WERI-Rb-1 (cell line): ENCODE results near the gene TAP1.

Experiments used
- DNase-seq: peaks from one replicate; pipeline ENCODE4 v3.0.0-alpha.2; 2020
- H3K27ac ChIP-seq: fragments of 250-450 bp; sonication (Bioruptor Pico); 2 replicates; pipeline ENCODE4 v1.5.1; 2020; ENCODE audit warnings: mild to moderate bottlenecking, moderate library complexity
- H3K27me3 ChIP-seq: fragments of 250-450 bp; sonication (Bioruptor Pico); 2 replicates; pipeline ENCODE4 v1.5.1; 2021; ENCODE audit warnings: mild to moderate bottlenecking, low read depth, moderate library complexity; ENCODE audit not compliant: insufficient read depth, severe bottlenecking
- H3K36me3 ChIP-seq: fragments of 250-450 bp; sonication (Bioruptor Pico); 2 replicates; pipeline ENCODE4 v1.5.1; 2020; ENCODE audit warnings: mild to moderate bottlenecking, moderate library complexity
- H3K4me3 ChIP-seq: 2 replicates; pipeline ENCODE4 v1.5.1; 2011; ENCODE audit warnings: low read depth, mild to moderate bottlenecking, control low read depth, low read length
- H3K9me3 ChIP-seq: fragments of 250-450 bp; sonication (Bioruptor Pico); 2 replicates; pipeline ENCODE4 v1.5.1; 2021; ENCODE audit warnings: mild to moderate bottlenecking, moderate library complexity; ENCODE audit not compliant: severe bottlenecking
- CTCF ChIP-seq: IDR thresholded peaks from 2 replicates; pipeline ENCODE4 v1.5.1; 2011; ENCODE audit warnings: low read depth, mild to moderate bottlenecking, control low read depth, inconsistent platforms, low read length

Gene TAP1

GRCh38 chr6:32867022-32867477 is 13.5 kb upstream of the TAP1 start:
- no peak for TF ChIP-seq CTCF
- Histone ChIP-seq H3K9me3 (no peaks in the 10 kb centered on the region), H3K4me3 (no peak overlapping the region), H3K27me3 (peaks cover 56% of the 10 kb centered on the region), H3K36me3 (no peaks in the 10 kb centered on the region), H3K27ac (no peak overlapping the region)
- DNase-seq, result no peak

- no peaks in the 10 kb centered on the region for H3K9me3 ChIP-seq
- TF ChIP-seq CTCF, result no peak
- no peak for DNase-seq
- peaks cover 56% of the 10 kb centered on the region for H3K27me3 ChIP-seq
- no peaks in the 10 kb centered on the region for H3K36me3 ChIP-seq
- no peak overlapping the region for H3K27ac ChIP-seq
- no peak overlapping the region for H3K4me3 ChIP-seq
Observed at GRCh38 chr6:32865724-32866443, 12.4 kb upstream of the TAP1 start.

- no peak overlapping the region for H3K27ac ChIP-seq
Observed at GRCh38 chr6:32862725-32863124, 9.2 kb upstream of the TAP1 start.

GRCh38 chr6:32860674-32861073 is 7.2 kb upstream of the TAP1 start:
- no peak for DNase-seq
- no peaks in the 10 kb centered on the region for H3K36me3 ChIP-seq
- no peak for TF ChIP-seq CTCF
- H3K27ac ChIP-seq, result no peak overlapping the region
- H3K9me3 ChIP-seq, result no peaks in the 10 kb centered on the region
- H3K27me3 ChIP-seq, result peaks cover 53% of the 10 kb centered on the region
- H3K4me3 ChIP-seq, result no peak overlapping the region

More at GRCh38 chr6:32862725-32863124, 9.2 kb upstream of the TAP1 start:
- TF ChIP-seq CTCF, result no peak
- Histone ChIP-seq H3K4me3 (no peak overlapping the region), H3K36me3 (no peaks in the 10 kb centered on the region), H3K9me3 (no peaks in the 10 kb centered on the region), H3K27me3 (peaks cover 58% of the 10 kb centered on the region)
- no peak for DNase-seq

GRCh38 chr6:32858194-32858593 is 4.7 kb upstream of the TAP1 start:
- Histone ChIP-seq H3K36me3 (no peaks in the 10 kb centered on the region), H3K4me3 (no peak overlapping the region), H3K27me3 (peaks cover 58% of the 10 kb centered on the region), H3K27ac (no peak overlapping the region), H3K9me3 (no peaks in the 10 kb centered on the region)
- TF ChIP-seq CTCF, result no peak
- no peak for DNase-seq
